HG02840 (cell line): Measurements from ENCODE around the gene GMEB2.
"Not testable (repeated sequence)": the region's sequence is repeated elsewhere in the genome, so short reads cannot be mapped to it uniquely, and the experiment has no call there.

Experiments used
- ATAC-seq: cut with Tn5 transposase; IDR thresholded peaks from one replicate; pipeline ENCODE4 v1.9.1; 2021; ENCODE audit warnings: mild to moderate bottlenecking, moderate library complexity, moderate number of reproducible peaks; ENCODE audit not compliant: unreplicated experiment, low FRiP score

Gene GMEB2

DNA sequence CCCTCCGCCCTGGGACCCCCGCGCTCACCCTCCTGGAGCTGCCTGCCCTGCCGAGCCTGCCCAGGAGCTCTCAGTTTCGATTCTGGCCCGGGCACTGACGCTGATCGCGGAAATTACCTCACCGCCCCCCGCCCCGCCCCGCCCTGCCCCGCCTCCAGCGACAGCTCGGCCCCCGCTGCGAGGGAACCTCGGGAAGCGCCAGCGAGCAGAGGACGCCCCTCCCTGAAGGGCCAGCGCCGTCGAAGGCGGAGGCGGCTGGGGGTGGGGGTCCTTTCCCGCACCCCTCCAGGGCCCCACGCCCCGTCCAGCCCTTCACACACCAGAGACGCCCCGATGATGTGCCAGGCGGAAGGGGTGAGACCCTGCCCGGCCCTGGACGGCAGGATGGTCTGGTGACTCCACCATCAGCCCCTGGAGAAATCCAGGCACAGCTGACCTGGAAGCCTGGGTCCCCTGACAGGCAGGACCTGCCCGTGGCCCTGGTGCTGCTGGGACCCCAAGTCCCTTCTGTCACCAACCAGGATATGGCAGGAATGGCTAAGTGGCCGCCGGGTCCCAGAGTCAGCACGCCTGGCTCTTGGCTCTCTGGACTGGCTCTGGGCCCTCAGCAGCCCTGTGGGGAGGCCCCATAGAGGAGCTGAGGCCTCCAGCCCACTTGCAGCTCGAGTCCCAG, 52.6 kb downstream of the GMEB2 start, which contains the start of gene HELZ2:
HELZ2 (minus strand) TSS at position 84 of the 673 bp plus-strand sequence. CDS start 1,854 bp downstream, outside the sequence.
- ATAC-seq: no peak

DNA sequence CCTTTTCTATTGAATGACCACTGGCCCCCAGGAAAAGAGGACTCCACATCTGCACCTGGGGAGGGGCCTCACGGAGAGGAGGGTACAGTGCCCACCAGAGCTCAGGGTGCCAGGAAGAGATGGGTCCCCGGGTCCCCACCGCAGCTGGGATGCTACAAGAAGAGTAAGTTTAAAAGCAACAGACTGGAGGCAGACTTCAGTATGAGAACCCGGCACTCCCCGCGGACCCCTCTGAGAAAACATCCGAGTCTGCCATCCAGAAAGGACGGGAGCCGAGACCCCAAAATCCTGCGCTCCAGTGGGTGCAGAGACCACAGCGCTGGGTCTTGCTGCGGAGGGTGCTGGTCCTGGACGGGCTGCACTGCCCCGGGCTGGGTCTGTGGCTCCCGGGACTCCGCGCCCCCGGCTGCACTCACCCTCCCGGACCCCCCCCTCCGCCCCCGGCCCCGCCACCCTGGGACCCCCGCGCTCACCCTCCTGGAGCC, 53.2 kb downstream of the GMEB2 start:
- no peak for ATAC-seq

DNA sequence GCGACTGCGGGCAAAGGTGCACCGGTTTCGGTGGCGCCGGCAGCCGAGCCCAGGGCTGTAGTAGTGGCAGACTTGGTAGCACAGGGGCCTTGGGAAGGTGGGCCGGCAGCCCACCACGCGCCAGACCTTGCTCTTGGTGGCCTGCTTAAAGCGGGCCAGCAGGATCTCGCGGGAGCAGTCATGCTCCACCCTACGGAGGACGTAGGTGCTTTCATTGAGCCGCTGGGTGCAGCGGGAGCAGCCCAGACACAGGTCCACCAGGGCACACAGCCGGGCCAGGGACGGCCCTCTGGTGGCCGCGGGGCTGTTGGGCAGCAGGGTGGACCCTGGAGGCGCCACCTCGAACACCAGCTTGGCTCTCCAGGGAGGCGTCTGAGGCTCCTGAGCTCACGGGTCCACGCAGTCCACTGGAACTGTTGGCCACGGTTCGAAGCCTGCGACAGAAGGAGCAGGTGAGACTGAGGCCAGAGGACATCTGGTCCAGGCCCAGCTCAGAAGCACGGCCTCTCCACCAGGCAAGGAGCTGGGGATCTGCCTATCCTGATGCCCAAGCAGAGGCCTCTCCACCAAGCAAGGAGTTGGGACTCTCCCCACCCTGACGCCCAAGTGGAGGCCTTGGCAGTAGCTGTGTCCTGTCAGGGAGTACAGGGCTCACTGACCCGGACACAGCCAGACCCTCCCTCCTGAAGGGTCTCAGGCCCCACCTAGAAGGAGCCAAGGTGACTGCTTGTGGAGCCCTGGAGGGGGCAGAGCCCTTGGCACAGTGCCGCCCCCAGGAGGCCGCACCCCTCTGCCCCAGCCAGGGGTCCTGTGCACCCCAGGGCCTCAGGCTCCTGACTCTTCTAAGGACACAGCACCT, 53.9 kb downstream of the GMEB2 start:
- no peak for ATAC-seq

DNA sequence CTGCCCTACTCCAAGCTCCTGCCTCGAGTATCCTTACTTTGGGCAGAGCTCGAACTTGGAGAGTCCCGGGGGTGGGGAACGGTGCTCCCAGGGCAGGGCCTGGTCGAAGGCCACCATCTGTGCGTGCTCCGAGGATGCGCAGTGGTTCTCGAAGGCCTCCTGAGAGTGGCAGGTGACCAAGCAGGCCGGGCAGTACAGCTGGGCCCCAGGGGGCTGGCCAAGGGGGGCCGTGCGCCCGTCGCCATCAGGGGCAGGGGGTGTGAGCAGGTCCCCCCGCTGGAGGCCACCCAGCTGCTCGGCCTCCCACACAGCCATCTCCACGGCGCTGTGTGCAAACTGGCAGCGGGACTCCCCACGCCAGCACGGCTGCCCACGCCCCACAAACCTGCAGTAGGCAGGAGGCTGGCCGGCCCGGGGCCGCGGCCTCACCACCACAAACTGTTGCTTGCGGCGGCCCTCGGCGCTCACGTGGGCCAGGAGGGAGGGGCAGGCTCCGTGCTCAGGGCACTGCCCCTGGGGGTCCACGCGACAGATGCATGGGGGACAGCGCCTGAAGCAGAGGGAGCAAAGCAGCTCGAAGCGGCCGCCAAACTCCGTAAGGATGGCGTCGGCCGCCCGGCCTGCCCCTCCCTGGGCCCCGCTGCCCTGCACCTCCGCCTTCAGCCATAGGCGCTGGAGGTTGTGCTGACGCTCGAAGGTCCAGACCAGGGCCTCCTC, 54.7 kb downstream of the GMEB2 start:
- no peak for ATAC-seq

DNA sequence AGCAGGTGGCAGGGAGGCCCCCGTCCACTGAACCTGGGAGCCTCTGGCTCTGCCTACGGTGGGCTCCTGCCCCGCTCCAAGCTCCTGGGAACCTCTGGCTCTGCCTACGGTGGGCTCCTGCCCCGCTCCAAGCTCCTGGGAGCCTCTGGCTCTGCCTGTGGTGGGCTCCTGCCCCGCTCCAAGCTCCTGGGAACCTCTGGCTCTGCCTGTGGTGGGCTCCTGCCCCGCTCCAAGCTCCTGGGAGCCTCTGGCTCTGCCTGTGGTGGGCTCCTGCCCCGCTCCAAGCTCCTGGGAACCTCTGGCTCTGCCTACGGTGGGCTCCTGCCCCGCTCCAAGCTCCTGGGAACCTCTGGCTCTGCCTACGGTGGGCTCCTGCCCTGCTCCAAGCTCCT, 55.8 kb downstream of the GMEB2 start:
- not testable (repeated sequence) for ATAC-seq

DNA sequence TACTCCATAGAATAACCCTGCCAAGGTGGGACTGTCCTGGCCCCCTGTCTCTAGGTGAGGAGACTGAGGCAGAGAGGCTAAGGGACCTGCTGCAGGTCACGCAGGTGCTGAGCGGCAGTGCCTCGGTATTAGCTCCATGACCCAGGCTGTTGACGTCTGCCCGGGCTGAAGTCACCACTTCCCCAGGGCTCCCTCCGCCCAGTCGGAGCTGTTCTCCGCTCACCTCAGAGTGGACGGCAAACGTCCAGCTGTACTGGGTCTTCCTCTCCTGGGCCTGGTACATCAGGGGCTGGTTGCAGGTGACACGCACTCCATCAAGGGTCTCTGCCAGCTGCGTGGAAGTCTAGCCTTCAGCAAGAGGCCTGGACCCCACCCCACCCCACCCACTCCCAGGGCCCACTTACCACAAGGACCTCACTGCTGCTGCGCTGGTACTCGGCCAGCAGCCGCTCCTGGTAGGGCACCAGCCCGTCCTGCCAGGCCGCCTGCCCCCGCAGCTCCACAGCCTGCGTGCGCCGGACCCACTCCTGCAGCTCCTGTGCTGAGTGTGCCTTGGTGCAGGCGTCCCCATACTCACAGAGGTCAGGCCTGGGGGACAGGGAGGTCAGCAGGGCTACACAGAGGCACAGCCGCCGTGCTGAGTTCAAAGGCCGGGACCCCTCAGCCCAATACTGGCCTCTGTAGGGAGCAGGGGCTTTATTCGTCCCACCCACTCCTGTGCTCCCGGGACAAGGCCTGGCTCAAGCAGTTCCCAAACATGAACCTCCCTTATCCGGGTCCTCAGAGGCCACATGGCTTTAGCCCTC, 56.4 kb downstream of the GMEB2 start:
- no peak for ATAC-seq

DNA sequence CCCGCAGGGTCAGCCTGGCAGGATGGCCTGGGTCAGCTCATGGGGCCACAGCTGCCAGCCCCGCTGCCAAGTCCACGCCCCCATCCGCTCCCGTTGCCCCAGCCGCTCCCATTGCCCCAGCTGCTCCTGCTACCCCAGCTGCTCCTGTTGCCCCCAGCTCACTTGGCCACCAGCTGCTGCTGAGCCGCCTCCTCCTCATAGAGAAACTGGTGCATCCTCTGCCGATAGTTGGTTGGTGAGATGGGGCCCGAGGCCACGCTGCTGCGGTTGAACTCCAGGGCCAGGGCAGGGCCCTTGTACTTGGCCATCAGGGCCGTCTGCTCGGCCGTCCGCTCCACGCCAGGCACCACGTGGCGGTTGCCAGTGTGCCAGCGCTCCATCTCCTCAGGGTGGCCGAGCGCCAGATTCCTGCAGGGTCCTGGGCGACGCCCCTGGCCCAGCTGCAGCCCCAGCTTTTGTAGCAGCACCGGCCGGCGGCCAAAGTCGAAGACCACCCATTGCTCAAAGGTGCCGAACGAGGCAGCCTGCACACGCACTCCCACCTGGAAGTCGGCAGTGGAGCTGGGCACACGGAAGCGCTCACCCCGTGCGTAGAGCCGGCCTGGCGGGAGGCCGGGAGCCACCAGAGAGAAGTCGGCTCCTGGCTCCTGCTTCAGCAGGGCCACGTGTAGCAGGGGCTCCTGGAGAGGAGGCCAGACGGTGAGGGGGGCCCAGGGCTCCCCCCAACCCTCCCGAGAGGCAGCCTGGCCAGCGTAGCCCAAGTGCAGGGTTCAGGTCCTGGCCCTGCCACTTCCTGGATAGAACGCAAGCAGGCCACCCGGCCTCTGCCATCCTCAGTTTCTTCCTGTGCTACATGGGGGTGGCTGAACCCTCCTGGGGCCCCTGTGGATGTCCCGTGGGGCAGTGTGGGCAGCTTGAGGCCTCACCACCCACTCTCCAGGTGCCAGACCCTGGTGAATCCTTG, 57.6 kb downstream of the GMEB2 start:
- no peak for ATAC-seq

DNA sequence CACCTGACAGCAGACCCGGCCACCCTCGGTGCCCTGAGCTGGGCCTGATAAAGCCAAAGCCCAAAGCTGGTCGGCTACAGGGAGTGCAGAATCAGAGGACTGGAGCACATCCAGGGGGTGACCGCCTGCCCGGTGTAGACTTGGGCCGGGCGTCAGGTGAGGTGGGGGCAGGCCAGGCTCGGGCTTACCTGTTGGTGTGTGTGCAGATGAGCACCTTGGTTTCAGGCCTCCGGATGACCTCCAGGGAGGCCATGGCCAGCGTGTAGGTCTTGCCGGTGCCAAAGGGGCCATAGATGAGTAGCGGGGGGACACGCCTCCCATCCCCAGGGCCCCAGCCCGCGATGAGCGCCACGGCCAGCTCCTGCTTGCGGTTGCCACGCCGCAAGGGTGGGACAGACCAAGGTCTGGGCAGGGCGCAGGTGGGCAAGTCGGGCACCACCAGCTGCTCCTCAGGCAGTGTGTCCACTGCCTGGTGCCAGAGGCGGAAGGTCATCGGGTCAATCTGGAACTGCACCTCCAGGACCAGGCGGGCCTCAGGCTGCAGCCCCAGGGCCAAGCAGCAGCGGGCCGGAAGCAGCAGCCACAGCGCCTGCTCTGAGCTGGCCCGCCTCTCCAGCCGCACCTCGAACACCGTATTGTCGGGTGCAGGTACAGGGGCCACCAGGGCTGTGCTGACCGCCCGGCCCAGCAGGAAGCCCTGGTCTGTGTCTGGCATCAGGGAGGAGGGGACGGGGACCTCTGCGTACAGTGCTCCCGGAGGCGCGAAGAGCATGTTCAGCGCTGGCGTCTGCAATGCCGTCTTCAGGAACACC, 58.5 kb downstream of the GMEB2 start:
- ATAC-seq: no peak

DNA sequence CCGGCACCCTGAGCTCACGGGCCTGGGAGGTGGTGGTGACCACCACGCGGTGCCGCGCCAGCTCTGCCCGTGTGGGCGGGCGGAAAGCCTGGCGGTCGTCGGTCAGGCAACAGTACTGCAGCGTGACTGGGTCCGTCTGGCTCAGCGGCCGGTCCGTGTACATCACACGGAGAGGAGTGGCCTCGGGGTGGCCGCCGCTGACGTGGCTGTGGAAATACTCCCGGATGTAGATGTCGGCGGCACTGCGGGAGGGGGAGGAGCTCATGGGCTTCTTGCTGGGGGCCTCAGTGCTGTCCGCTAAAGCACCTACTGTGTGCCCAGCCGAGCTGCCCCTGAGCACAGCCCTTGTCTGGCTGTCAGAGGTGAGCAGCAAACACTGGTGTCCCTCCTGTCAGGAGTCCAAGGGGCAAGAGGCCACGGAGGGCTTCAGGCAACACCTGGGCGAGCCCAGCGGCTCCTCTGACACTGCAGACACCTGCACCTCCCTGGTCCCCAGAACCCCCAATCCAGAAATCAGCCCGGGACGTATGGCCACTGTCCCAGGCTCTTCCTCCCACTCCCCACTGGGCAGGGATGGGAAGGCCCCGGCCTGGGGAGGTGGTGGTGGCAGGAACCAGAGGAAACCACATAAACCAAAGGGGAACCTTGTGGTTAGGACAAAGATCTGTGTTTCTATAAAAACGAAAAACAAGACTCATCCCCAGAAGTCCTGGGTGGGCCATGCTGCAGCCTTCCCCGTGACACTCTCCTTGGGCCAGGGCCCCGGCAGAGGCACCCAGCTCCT, 59.3 kb downstream of the GMEB2 start:
- ATAC-seq: peak; percentile 63

DNA sequence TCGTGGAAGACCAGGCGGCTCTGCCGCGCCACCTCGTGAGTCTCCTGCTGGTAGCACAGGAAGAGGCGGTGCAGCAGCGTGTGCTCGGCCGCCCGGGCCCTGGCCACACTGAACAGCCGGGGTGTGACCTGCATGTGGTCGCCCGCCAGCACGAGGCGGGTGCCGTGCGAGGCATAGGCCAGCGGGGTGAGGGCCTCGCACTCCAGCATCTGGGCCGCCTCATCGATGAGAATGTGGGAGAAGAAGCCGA, 59.8 kb downstream of the GMEB2 start:
- no peak for ATAC-seq

DNA sequence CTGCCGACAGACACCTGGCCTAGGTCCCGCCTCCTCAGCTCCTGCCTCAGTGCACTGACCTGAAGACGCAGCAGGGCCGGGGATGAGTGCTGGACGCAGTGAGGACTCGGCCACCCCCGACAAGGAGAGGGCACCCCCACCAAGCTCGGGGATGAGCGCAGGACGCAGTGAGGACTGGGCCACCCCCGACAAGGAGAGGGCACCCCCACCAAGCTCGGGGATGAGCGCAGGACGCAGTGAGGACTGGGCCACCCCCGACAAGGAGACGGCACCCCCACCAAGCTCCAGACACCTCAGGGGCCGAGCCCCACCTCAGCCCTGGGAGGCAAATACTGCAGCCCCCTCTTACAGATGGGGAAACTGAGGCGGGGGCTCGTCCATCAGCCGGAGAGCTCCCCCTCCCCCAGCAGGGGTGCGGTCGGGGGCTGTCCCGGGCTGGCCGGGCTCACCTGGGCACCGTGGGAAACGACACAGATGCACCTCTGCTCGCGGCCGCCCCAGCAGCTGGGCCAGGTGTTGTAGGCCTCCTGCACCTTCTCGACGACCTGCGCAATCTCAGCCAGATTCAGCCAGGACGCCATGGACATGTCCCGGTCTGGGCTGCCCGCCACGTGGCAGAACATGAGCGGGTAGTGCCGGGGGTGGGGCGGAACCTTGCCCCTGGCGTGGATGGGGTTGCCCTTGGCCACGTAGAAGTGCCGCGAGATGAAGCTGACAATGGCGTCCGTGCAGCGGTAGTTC, 60.3 kb downstream of the GMEB2 start:
- ATAC-seq: no peak

DNA sequence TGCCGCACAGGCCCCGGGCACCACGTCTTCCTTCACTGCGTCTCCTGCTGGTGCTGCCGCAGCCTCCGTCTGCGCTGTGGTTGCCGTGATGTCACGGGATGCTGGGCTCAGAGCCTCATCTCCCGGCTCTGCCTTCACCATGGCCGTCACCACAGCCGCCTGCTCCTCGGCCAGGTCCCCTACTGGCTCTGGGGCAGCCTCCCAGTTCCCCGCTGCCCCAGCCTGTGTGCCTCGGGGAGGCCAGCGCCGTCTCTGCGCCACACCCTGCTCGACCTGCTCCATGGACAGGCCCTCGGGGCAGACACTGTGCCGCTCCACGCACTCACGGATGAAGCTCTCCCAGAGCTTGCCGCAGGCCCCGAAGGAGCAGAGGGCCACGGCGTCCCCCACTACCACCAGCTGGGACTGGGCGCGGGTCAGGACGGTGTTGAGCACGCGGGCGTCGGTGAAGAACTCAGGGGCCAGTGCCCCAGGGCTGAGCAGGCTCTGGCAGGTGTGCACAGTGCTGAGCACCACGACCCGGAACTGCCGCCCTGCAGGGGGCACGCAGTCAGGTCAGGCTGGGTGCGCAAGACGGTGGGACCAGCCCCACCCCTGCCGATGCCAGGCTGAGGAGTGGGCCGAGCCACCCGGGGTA, 61.1 kb downstream of the GMEB2 start:
- ATAC-seq: no peak

DNA sequence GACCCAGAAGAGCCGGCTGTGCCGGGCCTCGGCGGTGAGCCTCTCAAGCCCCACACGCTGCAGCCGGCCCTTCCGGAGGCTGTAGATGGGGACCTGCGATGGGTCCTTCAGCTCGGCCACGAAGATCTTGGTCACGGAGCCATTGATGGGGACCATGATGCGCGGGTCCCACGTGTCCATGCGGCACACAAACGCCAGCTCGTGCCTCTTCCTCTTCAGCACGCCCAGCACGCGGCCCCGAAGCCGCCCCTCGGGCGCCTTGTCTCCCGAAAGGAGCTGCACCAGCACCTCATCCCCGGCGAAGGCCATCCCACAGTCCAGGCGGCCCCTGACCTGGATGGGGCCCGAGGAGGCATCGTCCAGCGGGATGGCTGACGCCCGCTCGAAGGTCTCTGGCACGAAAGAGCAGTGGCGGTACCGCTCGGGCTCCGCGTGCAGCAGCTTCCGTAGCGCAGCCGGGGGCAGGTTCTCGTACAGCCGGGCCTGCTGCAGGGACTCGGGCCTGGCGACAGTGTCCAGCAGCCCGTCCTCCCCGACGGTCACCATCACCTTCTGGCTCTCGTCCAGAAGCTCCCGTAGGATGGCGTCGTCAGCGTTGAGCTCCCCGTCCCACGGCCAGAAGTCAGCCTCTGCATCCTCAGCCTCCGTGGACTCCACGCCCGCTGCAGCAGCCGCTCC, 61.7 kb downstream of the GMEB2 start:
- ATAC-seq: no peak

DNA sequence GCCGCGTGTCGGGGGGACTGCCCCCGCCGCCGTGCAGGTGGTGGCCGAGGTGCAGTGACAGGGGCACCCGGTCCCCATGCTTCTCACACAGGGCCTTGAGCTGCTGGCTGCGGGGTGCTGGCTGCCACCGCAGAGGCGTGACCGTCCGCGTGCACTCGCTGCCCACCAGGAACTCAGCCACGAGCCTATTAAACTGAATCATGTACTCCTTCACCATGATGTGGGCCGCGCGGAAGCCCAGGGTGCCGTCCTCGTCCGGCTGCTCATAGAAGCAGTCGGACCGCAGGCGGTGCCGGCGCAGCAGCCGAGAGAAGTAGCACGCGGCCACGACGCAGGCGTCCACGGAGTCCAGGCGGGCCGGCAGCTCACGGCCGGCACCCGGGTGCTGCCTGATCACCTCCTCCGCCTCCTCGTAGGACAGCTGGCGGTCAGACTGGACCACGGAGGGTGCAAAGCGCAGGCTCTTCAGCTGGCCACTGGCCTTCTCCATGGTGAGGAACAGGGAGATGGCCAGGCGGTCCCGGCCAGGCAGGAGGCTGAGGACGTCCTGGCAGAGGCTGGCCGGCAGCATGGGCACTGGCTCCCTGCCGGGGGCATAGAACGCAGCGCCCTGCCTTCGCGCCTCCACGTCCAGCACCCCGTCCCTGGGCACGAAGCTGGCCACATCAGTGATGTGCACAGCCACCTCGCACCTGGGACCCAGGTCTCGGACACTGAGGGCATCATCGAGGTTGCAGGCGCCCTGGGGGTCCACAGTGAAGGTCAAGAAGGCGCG, 62.7 kb downstream of the GMEB2 start:
- ATAC-seq: no peak

DNA sequence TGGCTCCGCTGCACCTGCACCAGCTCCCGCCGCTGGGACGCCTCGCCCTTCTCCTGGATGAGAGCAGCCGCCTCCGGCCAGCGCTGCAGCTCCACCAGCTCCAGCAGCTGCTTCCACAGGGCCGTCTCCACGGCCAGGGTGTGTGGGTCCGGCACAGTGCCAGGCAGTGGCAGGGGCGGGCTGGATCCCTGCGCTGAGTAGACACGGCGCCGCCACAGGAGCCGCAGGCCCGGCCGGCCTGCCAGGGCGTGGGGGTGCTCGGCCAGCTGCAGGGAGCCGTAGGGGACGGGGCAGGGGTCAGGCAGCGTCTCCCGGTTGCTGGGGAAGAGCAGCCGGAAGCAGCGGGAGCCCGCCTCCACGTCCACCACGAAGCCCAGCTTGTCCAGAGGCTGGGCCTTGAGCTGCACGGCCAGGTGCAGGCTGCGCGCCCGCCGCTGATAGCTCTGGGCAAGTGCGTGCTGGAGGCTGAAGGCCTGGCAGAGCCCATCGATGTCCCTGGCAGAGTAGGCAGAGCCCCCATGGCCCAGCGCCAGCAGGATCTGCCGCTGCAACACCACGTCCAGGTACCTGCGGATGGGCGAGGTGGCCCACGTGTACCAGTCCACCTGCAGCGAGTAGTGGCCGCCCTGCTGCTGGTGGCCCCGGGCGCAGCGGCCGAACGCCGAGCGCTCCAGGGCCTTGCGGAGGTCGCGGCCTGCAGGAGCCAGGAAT, 63.5 kb downstream of the GMEB2 start:
- no peak for ATAC-seq
